ENCODE results near the gene MACF1. TPM values are rescaled to one million over a fixed set of nuclear protein-coding genes. Genes with fewer than 3 reads are reported as not detected.
A peak's percentile ranks its signal among the peaks of the same experiment; 100 is the strongest.

MACF1 gene
- total RNA-seq, 6 donors from 2014 or later: 359 to 1,160 (median 531) TPM

- DNase-seq (no peak), ATAC-seq (ENCODE audit: low FRiP score in 2 of 2) (no peak)
- H3K4me3 ChIP-seq: no peak overlapping the region
- no peaks in the 10 kb centered on the region for H3K36me3 ChIP-seq
- peak overlapping the region in 3 of 4 donors; percentile 72 to 84 (median 81) for H3K27ac ChIP-seq
- 41 to 50% methylated on average over 4 of the region's 4 CpGs for WGBS, 2 donors
- no peaks in the 10 kb centered on the region for H3K9me3 ChIP-seq
- peaks cover 56 to 88% (median 74%) of the 10 kb centered on the region in 4 donors for H3K4me1 ChIP-seq
- no peaks in the 10 kb centered on the region for H3K27me3 ChIP-seq
- no peak for TF ChIP-seq CTCF (IDR thresholded peaks at IDR 0.05)
- TF ChIP-seq POLR2AphosphoS5 (IDR thresholded peaks at IDR 0.05): no peak
- no peak for TF ChIP-seq EP300 (IDR thresholded peaks at IDR 0.05)
- no peak for TF ChIP-seq POLR2A (IDR thresholded peaks at IDR 0.05)
Measured at GRCh38 chr1:39216771-39217170, 12.3 kb downstream of the MACF1 start.

DNA sequence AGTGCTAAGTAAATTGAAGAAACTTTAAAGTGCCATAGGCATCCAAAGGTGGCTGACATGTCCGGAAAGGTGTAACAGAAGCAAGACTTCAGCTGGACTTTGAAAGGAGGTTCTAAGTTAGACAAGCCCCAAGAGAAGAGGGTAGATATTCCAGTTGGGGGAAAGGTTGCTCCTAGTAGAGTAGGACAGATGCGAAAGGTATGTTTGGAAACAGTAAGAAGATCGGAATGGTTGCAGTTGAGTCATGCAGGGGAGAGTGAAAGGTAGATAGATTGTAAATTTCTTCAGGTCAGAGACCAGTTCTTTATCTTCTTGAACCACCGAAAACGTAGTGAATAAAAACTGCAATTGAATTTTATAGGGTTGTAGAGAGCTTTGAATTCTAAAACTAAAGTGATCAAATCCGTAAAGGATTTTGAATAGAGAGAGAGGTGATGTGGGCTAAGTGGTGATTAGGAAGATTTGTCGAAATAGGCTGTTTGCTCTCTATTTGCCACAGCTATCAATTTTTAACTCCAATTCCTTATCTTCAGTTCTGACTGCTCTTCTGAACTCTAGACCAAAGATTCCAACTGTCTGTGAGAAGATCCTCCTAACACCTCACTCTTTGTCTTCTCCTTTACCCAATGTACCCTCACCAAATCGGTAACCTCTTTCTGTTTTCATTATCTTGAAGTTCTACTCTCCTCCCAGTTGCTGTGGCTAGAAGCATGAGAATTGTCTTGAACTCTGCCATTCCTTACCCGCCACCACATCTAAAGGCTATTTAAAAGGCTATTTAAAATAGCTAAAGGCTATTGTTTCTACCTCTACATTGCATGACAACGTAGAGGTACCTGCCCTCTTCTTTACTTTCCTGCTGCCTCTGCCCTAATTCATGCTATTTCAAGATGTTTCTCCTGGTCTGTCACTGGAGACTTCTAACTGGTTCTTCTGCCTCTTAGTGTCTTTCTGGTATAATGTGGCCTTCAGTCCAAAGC, 16.7 kb downstream of the MACF1 start:
- WGBS, 2 donors: 90 to 91% methylated on average over 10 of the region's 10 CpGs
- DNase-seq (no peak), ATAC-seq (ENCODE audit: low FRiP score in 2 of 2) (no peak)
- peaks cover 18 to 62% (median 46%) of the 10 kb centered on the region in 4 donors for H3K4me1 ChIP-seq
- no peak for TF ChIP-seq POLR2AphosphoS5 (IDR thresholded peaks at IDR 0.05)
- TF ChIP-seq CTCF (IDR thresholded peaks at IDR 0.05): no peak
- no peak for TF ChIP-seq POLR2A (IDR thresholded peaks at IDR 0.05)
- no peak for TF ChIP-seq EP300 (IDR thresholded peaks at IDR 0.05)
- no peaks in the 10 kb centered on the region for H3K9me3 ChIP-seq
- no peak overlapping the region for H3K27ac ChIP-seq
- no peaks in the 10 kb centered on the region for H3K36me3 ChIP-seq
- no peaks in the 10 kb centered on the region for H3K27me3 ChIP-seq
- no peak overlapping the region for H3K4me3 ChIP-seq

- no peak overlapping the region for H3K27ac ChIP-seq
- H3K36me3 ChIP-seq: no peaks in the 10 kb centered on the region
- H3K27me3 ChIP-seq: no peaks in the 10 kb centered on the region
- DNase-seq: no peak
- no peak overlapping the region for H3K4me3 ChIP-seq
- H3K4me1 ChIP-seq: peaks cover 3 to 44% (median 27%) of the 10 kb centered on the region in 4 donors
- no peak for TF ChIP-seq POLR2AphosphoS5 (IDR thresholded peaks at IDR 0.05)
- TF ChIP-seq EP300 (IDR thresholded peaks at IDR 0.05): no peak
- TF ChIP-seq POLR2A (IDR thresholded peaks at IDR 0.05): no peak
- no peak for TF ChIP-seq CTCF (IDR thresholded peaks at IDR 0.05)
- H3K9me3 ChIP-seq: no peaks in the 10 kb centered on the region
- no peak for ATAC-seq (ENCODE audit: low FRiP score in 2 of 2)
Measured at GRCh38 chr1:39224295-39224829, 19.9 kb downstream of the MACF1 start.

DNA sequence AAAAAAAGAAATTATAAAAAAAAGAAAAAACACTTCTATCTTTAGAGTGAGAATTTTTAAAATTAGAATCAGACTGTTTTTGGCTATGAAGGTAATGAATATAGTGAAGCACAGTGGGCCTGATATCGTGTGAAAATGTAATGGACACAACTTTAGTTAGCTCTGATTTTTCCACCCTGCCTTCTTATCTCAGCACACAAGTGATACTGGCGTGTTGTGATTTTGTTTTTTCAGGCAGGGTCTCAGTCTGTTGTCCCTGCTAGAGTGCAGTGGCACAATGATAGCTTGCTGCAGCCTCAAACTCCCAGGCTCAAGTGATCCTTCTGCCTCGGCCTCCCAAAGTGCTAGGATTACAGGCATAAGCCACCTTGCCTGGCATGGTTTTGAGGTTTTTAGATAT, 22.3 kb downstream of the MACF1 start:
- H3K36me3 ChIP-seq: peaks cover 0 to 3% (median 0%) of the 10 kb centered on the region in 4 donors
- TF ChIP-seq CTCF (IDR thresholded peaks at IDR 0.05): no peak
- TF ChIP-seq POLR2AphosphoS5 (IDR thresholded peaks at IDR 0.05): no peak
- TF ChIP-seq POLR2A (IDR thresholded peaks at IDR 0.05): no peak
- TF ChIP-seq EP300 (IDR thresholded peaks at IDR 0.05): no peak
- H3K4me1 ChIP-seq: peaks cover 25 to 54% (median 33%) of the 10 kb centered on the region in 4 donors
- DNase-seq: no peak
- WGBS, 2 donors: 79 to 86% methylated on average over 3 of the region's 3 CpGs
- H3K27me3 ChIP-seq: no peaks in the 10 kb centered on the region
- no peaks in the 10 kb centered on the region for H3K9me3 ChIP-seq
- H3K4me3 ChIP-seq: no peak overlapping the region
- ATAC-seq (ENCODE audit: low FRiP score in 2 of 2): no peak
- no peak overlapping the region for H3K27ac ChIP-seq
